GM12878 (cell line): ENCODE measurements around the gene P3H1.

ENCODE experiments used
- CEBPB ChIP-seq, 2 experiments: fragments of 150-350 bp in 1 of 2; IDR thresholded peaks; 2 replicates each; pipeline ENCODE4 v1.6.1; 2012 to 2014; ENCODE audit warnings: low read depth in 2 of 2, low read length in 2 of 2, borderline replicate concordance in 1 of 2, inconsistent platforms in 1 of 2
- EZH2 ChIP-seq: IDR thresholded peaks from 2 replicates; pipeline ENCODE4 v1.6.1; 2012; ENCODE audit warnings: low read depth, mild to moderate bottlenecking, control low read depth, inconsistent platforms, low read length, borderline replicate concordance; ENCODE audit not compliant: control insufficient read depth
- NR2C2 ChIP-seq: IDR thresholded peaks from 2 replicates; pipeline ENCODE4 v1.6.1; 2011; ENCODE audit warnings: borderline replicate concordance, low read depth; ENCODE audit not compliant: control insufficient read depth, insufficient read length
- PAX5 ChIP-seq: IDR thresholded peaks from 2 replicates; pipeline ENCODE4 v1.6.1; 2011; ENCODE audit warnings: low read depth, low read length, borderline replicate concordance
- SMC3 ChIP-seq: IDR thresholded peaks from 2 replicates; pipeline ENCODE4 v1.6.1; 2011; ENCODE audit warnings: low read length, improper control_type of control experiment, borderline replicate concordance
- TCF7 ChIP-seq: IDR thresholded peaks from 2 replicates; pipeline ENCODE4 v1.6.1; 2014; ENCODE audit warnings: antibody characterized with exemption, borderline replicate concordance
- TF ChIP-seq, protein P1 (sequence below): fragments of 450-650 bp; IDR thresholded peaks from 2 replicates; pipeline ENCODE4 v1.6.1; 2017; ENCODE audit warnings: mild to moderate bottlenecking
- TF ChIP-seq, protein P2 (sequence below), 3 experiments: IDR thresholded peaks in 2 of 3; conservative IDR thresholded peaks in 1 of 3; 2 replicates each; pipeline ENCODE4 v1.5.1; 2011; ENCODE audit warnings: low read depth in 3 of 3, low read length in 3 of 3, mild to moderate bottlenecking in 3 of 3, control low read depth in 2 of 3, moderate library complexity in 2 of 3, inconsistent platforms in 1 of 3, mixed read lengths in 1 of 3; ENCODE audit not compliant: control insufficient read depth in 2 of 3, insufficient read depth in 1 of 3; ENCODE audit errors: extremely low read depth in 1 of 3

DNA sequence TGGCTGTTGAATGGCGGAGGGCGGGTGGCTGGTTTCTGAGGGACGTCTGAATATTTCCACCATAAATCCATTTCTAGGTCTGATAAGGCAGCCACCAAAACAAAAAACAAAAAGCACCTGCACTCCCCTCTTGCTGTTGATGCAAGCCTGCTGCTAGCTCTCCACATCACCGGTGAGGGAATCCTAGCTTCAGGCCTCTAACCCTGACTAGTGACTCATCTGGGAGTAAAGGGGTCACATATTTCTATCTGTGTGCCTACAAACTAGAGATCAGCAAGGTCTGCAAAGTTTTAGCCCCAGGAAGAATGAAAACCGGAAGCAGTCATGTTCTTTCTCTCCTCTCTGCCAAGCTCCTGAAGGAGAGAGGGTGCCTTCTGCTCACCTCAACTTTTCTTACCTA lies 39.8 kb upstream of the P3H1 start:
- TF ChIP-seq EZH2 (no peak), PAX5 (no peak), TCF7 (no peak), CEBPB (IDR thresholded peaks at IDR 0.05; ENCODE audit: borderline replicate concordance in 1 of 2, low read depth in 2 of 2, low read length in 2 of 2) (no peak), SMC3 (no peak), NR2C2 (no peak)
- TF ChIP-seq, protein P1, sequence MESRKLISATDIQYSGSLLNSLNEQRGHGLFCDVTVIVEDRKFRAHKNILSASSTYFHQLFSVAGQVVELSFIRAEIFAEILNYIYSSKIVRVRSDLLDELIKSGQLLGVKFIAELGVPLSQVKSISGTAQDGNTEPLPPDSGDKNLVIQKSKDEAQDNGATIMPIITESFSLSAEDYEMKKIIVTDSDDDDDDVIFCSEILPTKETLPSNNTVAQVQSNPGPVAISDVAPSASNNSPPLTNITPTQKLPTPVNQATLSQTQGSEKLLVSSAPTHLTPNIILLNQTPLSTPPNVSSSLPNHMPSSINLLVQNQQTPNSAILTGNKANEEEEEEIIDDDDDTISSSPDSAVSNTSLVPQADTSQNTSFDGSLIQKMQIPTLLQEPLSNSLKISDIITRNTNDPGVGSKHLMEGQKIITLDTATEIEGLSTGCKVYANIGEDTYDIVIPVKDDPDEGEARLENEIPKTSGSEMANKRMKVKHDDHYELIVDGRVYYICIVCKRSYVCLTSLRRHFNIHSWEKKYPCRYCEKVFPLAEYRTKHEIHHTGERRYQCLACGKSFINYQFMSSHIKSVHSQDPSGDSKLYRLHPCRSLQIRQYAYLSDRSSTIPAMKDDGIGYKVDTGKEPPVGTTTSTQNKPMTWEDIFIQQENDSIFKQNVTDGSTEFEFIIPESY: no peak
- TF ChIP-seq, protein P2, sequence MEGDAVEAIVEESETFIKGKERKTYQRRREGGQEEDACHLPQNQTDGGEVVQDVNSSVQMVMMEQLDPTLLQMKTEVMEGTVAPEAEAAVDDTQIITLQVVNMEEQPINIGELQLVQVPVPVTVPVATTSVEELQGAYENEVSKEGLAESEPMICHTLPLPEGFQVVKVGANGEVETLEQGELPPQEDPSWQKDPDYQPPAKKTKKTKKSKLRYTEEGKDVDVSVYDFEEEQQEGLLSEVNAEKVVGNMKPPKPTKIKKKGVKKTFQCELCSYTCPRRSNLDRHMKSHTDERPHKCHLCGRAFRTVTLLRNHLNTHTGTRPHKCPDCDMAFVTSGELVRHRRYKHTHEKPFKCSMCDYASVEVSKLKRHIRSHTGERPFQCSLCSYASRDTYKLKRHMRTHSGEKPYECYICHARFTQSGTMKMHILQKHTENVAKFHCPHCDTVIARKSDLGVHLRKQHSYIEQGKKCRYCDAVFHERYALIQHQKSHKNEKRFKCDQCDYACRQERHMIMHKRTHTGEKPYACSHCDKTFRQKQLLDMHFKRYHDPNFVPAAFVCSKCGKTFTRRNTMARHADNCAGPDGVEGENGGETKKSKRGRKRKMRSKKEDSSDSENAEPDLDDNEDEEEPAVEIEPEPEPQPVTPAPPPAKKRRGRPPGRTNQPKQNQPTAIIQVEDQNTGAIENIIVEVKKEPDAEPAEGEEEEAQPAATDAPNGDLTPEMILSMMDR (IDR thresholded peaks at IDR 0.05 in 2 of 3, conservative IDR thresholded peaks at IDR 0.05 in 1 of 3; ENCODE audit: control insufficient read depth in 2 of 3, extremely low read depth in 1 of 3, insufficient read depth in 1 of 3, low read depth in 3 of 3, low read length in 3 of 3): no peak
